ENCODE data around the gene VRK1.

DNA sequence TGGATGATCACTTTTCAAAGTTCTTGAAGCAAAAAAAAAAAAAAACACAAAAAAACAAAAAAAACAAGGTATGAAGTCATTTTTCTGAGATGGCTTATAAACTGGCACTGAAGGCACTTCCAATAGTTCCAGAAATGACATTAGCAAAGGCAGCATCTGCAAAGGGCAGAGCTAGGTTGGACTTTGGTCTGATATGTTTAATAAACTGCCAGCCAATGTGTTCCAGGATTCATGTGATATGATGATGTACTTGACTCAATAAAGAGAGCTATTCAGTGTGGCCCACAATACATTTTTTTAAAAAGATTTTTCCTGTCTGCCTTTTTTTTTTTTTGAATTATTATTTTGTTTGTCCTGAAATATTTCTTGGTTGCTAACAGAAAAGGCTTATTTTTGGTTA, 79.6 kb downstream of the VRK1 start:
- TF ChIP-seq, protein P1, sequence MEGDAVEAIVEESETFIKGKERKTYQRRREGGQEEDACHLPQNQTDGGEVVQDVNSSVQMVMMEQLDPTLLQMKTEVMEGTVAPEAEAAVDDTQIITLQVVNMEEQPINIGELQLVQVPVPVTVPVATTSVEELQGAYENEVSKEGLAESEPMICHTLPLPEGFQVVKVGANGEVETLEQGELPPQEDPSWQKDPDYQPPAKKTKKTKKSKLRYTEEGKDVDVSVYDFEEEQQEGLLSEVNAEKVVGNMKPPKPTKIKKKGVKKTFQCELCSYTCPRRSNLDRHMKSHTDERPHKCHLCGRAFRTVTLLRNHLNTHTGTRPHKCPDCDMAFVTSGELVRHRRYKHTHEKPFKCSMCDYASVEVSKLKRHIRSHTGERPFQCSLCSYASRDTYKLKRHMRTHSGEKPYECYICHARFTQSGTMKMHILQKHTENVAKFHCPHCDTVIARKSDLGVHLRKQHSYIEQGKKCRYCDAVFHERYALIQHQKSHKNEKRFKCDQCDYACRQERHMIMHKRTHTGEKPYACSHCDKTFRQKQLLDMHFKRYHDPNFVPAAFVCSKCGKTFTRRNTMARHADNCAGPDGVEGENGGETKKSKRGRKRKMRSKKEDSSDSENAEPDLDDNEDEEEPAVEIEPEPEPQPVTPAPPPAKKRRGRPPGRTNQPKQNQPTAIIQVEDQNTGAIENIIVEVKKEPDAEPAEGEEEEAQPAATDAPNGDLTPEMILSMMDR (IDR thresholded peaks at IDR 0.05; ENCODE audit: low read depth, low read length): no peak
- TF ChIP-seq POLR2A (IDR thresholded peaks at IDR 0.05; ENCODE audit: extremely low read depth, insufficient read length) (no peak), MYC (IDR thresholded peaks at IDR 0.05; ENCODE audit: low read depth, low read length) (no peak)
- TF ChIP-seq, protein P2, sequence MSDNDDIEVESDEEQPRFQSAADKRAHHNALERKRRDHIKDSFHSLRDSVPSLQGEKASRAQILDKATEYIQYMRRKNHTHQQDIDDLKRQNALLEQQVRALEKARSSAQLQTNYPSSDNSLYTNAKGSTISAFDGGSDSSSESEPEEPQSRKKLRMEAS (IDR thresholded peaks at IDR 0.05; ENCODE audit: low read depth, low read length): no peak
